Measurements from ENCODE around the gene CHMP1A. TPM values are rescaled to one million over a fixed set of nuclear protein-coding genes. Genes with fewer than 3 reads are reported as not detected.
A peak's percentile ranks its signal among the peaks of the same experiment; 100 is the strongest.
"Not testable (repeated sequence)": the region's sequence is repeated elsewhere in the genome, so short reads cannot be mapped to it uniquely, and the experiment has no call there.

The CHMP1A gene
- total RNA-seq, 2 donors from 2014 or later: 61.0 to 73.4 TPM

- DNase-seq (ENCODE audit: low spot score in 2 of 2): no peak
- H3K27ac Mint-ChIP-seq: no peak overlapping the region
- ATAC-seq: no peak
Observed at GRCh38 chr16:89672177-89672941, 14.9 kb upstream of the CHMP1A start.

GRCh38 chr16:89671565-89671964 is 14.1 kb upstream of the CHMP1A start:
- H3K36me3 Mint-ChIP-seq, H3K27ac Mint-ChIP-seq, ATAC-seq: not testable (repeated sequence)

More at GRCh38 chr16:89672177-89672941, 14.9 kb upstream of the CHMP1A start:
- H3K9me3 Mint-ChIP-seq: no peaks in the 10 kb centered on the region
- H3K36me3 Mint-ChIP-seq: no peaks in the 10 kb centered on the region

GRCh38 chr16:89670496-89671431 is 13.3 kb upstream of the CHMP1A start:
- Mint-ChIP-seq H3K36me3 (peaks cover 0 to 8% of the 10 kb centered on the region in 2 donors), H3K9me3 (no peaks in the 10 kb centered on the region), H3K27ac (peak overlapping the region in 1 of 2 donors; percentile 22)
- ATAC-seq (peak in 1 of 2 donors; percentile 33), DNase-seq (ENCODE audit: low spot score in 2 of 2) (no peak)

More at GRCh38 chr16:89671565-89671964, 14.1 kb upstream of the CHMP1A start:
- DNase-seq (ENCODE audit: low spot score in 2 of 2); H3K9me3 Mint-ChIP-seq: not testable (repeated sequence)

DNA sequence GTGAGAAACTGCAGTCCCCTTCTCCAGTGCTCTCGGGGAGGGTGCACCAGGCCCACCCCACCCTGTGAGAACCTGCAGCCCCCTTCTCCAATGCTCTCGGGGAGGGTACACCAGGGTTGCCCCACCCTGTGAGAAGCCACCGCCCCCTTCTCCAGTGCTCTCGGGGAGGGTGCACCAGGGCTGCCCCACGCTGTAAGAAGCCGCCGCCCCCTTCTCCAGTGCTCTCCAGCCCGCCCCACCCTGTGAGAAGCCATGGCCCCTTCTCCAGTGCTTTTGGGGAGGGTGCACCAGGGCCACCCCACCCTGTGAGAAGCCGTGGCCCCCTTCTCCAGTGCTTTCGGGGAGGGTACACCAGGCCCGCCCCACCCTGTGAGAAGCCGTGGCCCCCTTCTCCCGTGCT is 12.2 kb upstream of the CHMP1A start:
- ATAC-seq (no peak), DNase-seq (ENCODE audit: low spot score in 2 of 2) (no peak)
- Mint-ChIP-seq H3K9me3 (no peaks in the 10 kb centered on the region), H3K27ac (no peak overlapping the region), H3K36me3 (peaks cover 0 to 8% of the 10 kb centered on the region in 2 donors)

DNA sequence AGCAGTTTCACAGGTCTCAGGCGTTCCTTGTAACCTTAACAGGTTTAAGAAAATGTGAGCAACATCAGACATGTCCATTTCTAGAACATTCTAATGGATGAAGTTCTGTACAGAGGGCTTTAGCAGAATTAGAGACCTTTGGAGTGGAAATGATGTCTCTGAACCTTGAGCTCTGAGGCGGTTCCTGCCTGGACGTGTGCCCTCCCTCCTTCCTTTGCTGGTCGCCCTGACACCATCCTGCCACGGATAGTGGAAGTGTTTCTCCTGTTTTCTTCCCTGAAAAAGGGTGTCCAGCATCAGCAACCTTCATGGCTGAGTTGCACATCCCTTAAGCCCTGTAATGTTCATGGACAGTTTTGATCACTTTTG is 11.3 kb upstream of the CHMP1A start:
- Mint-ChIP-seq H3K36me3 (peaks cover 0 to 8% of the 10 kb centered on the region in 2 donors), H3K27ac (no peak overlapping the region), H3K9me3 (no peaks in the 10 kb centered on the region)
- peak in 1 of 2 donors; percentile 22 for ATAC-seq
- no peak for DNase-seq (ENCODE audit: low spot score in 2 of 2)

DNA sequence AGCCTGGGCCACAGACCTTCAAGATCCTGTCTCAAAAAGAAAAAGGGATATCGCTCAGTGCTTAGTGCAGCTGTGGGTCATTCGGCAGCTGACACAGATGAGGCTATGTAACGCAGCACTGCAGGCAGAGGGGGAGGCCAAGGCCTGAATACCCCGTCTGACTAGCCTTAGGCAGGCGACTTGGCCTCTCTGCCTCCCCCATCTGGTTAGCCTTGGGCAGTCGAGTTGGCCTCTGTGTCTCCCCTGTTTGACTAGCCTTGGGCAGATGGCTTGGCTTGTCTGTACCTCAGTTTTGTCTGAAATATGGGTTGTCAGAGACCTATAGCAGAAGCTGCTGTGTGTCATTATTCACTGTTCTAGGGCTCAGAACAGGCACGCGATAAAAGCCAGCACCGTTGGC is 10.1 kb upstream of the CHMP1A start:
- DNase-seq (ENCODE audit: low spot score in 2 of 2): no peak
- peak overlapping the region in 1 of 2 donors; percentile 49 for H3K27ac Mint-ChIP-seq
- no peak for ATAC-seq
- no peaks in the 10 kb centered on the region for H3K9me3 Mint-ChIP-seq
- peaks cover 0 to 8% of the 10 kb centered on the region in 2 donors for H3K36me3 Mint-ChIP-seq

GRCh38 chr16:89667000-89667399 is 9.5 kb upstream of the CHMP1A start:
- not testable (repeated sequence) for H3K27ac Mint-ChIP-seq; DNase-seq (ENCODE audit: low spot score in 2 of 2); H3K9me3 Mint-ChIP-seq; ATAC-seq
- peaks cover 0 to 13% of the 10 kb centered on the region in 2 donors for H3K36me3 Mint-ChIP-seq

DNA sequence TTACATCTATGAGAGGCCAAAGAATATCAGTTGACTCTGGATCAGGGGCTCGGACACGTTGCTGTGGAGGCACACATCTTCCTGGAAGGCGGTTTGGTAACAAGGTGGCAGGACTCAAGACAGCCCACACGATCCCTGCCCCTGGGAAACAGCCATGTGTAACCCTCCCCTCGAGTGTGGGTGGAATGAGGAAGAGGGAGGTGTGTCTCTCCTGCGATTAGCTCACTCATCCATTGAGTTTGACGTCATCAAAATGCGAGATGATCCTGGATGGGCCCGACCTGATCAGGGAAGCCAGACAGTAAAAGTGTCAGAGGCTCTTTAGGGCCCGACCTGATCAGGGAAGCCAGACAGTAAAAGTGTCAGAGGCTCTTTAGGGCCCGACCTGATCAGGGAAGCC is 6.7 kb upstream of the CHMP1A start:
- not testable (repeated sequence) for ATAC-seq; DNase-seq (ENCODE audit: low spot score in 2 of 2); H3K9me3 Mint-ChIP-seq
- Mint-ChIP-seq H3K27ac (peak overlapping the region in 1 of 2 donors; percentile 33), H3K36me3 (peaks cover 19 to 36% of the 10 kb centered on the region in 2 donors)

DNA sequence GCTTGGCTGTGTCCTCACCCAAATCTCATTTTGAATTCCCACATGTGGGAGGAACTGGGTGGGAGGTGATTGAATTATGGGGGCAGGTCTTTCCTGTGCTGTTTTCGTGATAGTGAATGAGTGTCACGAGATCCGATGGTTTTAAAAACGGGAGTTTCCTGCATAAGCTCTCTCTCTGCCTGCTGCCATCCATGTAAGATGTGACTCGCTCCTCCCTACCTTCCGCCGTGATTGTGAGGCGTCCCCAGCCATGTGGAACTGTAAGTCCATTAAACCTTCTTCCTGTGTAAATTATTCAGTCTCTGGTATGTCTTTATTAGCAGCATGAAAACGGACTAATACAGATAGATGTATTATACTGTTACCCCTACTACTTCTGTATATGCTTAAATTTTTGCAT is 3.7 kb upstream of the CHMP1A start:
- no peaks in the 10 kb centered on the region for H3K9me3 Mint-ChIP-seq
- DNase-seq (ENCODE audit: low spot score in 2 of 2): no peak
- no peak for ATAC-seq
- peaks cover 31 to 42% of the 10 kb centered on the region in 2 donors for H3K36me3 Mint-ChIP-seq
- H3K27ac Mint-ChIP-seq: no peak overlapping the region

DNA sequence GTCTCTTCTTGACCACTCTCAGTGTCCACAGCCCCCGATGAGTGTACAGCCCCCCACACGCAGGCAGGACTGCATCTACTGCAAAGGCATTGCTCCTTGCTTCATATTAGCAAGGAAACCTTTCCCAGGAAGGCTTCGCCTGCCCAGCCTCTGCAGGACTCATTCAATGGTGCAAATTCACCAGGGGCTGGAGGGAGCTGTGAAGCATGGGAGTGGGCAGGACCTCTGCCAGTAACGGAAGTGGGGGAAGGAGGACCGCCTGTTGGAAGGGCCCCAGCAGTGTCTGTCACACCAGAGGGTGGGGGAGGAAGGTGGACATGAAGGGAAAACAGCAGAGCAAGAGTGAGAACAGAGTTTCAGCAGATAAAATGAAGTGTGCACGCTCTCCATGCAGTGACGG is 2.6 kb upstream of the CHMP1A start:
- ATAC-seq (no peak), DNase-seq (ENCODE audit: low spot score in 2 of 2) (no peak)
- H3K36me3 Mint-ChIP-seq: peaks cover 31 to 40% of the 10 kb centered on the region in 2 donors
- no peaks in the 10 kb centered on the region for H3K9me3 Mint-ChIP-seq
- peak overlapping the region in 1 of 2 donors; percentile 44 for H3K27ac Mint-ChIP-seq

- H3K36me3 Mint-ChIP-seq: peaks cover 31 to 40% of the 10 kb centered on the region in 2 donors
- DNase-seq (ENCODE audit: low spot score in 2 of 2): peak in 1 of 2 donors; percentile 45
- ATAC-seq: peak in 1 of 2 donors; percentile 25
- no peaks in the 10 kb centered on the region for H3K9me3 Mint-ChIP-seq
- H3K27ac Mint-ChIP-seq: peak overlapping the region; percentile 83 to 96
Observed at GRCh38 chr16:89658221-89658879, 842 bp upstream of the CHMP1A start.

DNA sequence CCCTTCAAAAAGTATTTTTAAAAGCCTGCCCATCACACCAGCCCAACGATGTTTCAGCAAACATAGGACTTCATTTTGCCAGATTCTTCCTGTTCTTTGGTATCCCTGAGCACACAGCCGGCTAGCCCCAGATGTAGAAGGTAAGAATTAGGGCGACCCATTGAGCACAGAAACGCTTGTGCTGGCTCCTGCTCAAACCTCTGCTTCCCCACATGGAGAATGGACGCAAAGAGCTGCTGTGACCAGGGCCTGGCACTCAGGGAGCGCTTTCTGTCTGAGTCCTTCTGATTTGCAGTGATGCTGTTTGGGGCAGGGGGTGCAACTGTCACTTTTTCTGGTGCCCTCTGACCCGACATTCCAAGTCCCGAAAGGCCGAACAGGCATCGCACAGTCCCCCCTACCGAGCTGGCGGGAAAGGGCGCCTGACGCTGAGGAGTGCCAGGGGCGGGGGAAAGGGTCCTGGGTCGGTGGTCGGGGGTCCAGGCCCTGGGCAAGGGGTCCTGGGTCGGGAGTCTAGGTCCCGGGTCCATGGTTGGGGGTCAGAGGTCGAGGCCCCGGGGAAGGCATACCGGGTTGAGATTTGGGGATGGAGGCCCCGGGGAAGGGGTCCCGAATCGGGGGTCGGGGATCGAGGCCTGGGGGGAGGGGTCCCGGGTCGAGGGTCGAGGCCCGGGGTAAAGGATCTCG is 930 bp downstream of the CHMP1A start:
- H3K36me3 Mint-ChIP-seq: peaks cover 31% of the 10 kb centered on the region in 2 donors
- DNase-seq (ENCODE audit: low spot score in 2 of 2): no peak
- ATAC-seq: no peak
- no peaks in the 10 kb centered on the region for H3K9me3 Mint-ChIP-seq
- peak overlapping the region; percentile 83 to 92 for H3K27ac Mint-ChIP-seq

DNA sequence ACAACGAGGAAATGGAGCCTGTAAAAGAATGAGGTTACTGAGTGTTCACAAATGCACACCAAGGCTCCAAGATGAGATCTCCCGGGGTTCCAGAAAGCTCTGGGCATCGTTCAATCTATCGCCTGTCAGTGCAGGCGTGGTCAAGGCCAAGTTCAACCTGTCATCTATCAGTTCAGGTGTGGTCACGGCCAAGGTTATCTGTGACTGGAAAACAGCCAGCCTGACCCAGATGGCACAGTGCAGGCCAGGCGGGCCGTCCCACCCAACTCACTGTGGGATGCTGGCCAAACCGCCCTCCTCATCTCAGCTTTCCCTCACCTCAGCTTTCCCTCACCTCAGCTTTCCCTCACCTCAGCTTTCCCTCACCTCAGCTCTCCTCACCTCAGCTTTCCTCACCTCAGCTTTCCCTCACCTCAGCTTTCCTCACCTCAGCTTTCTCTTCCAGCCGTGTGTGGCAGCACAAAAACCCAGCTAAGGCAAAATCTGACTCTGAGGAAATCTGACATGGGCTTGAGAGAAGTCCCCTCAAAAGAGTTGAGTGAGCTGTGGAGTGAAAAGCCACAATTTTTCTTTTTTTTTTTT is 2.4 kb downstream of the CHMP1A start:
- Mint-ChIP-seq H3K9me3 (no peaks in the 10 kb centered on the region), H3K27ac (peak overlapping the region; percentile 83 to 92), H3K36me3 (peaks cover 17% of the 10 kb centered on the region in 2 donors)
- ATAC-seq (no peak), DNase-seq (ENCODE audit: low spot score in 2 of 2) (no peak)

DNA sequence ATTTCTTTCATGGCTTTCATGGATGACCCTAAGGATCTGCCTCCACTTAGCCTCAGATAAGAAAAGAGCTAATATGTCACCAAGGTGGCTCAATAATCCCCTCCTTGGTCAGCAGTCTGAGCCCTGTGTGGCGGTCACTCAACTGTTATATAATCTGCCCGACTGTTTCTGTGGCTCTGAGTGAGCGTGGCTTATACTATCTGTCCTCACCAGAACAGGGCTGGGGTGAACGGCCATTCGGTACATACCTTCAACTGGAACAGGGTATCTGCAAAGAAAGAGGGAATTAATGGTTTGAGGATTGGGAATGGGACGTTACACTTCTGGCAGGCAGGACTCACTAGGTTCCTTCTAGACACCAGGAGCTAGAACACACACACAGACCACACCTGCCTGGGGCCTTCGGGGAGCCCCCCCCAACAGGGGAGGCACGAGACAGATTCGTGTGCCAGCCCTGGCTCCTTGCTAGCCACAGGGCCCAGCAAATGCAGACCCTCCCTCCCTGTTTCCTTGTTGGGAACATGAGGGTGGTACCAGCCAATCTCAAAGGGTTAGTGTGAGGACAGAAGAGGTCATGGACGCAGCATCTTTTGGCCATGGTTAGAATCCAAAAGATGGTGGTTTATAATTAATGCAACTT is 3.7 kb downstream of the CHMP1A start:
- H3K27ac Mint-ChIP-seq: peak overlapping the region; percentile 24 to 91
- DNase-seq (ENCODE audit: low spot score in 2 of 2) (no peak), ATAC-seq (no peak)
- peaks cover 10 to 11% of the 10 kb centered on the region in 2 donors for H3K36me3 Mint-ChIP-seq
- no peaks in the 10 kb centered on the region for H3K9me3 Mint-ChIP-seq

- no peaks in the 10 kb centered on the region for H3K9me3 Mint-ChIP-seq
- no peaks in the 10 kb centered on the region for H3K36me3 Mint-ChIP-seq
- DNase-seq (ENCODE audit: low spot score in 2 of 2): no peak
- no peak overlapping the region for H3K27ac Mint-ChIP-seq
- ATAC-seq: no peak
Observed at GRCh38 chr16:89651584-89651983, 5.9 kb downstream of the CHMP1A start.

Data from activated naive CD4-positive, alpha-beta T cell treated with anti-CD3 and anti-CD28 coated beads, Interleukin-2, amount 50 U/mL, for 72 hours (primary cell).